ENCODE measurements around the gene PSMG4. TPM values are rescaled to one million over a fixed set of nuclear protein-coding genes. Genes with fewer than 3 reads are reported as not detected.

PSMG4 gene
- total and polyA plus RNA-seq, 2 donors from 2014 or later, result 24.9 to 36.8 TPM

DNA sequence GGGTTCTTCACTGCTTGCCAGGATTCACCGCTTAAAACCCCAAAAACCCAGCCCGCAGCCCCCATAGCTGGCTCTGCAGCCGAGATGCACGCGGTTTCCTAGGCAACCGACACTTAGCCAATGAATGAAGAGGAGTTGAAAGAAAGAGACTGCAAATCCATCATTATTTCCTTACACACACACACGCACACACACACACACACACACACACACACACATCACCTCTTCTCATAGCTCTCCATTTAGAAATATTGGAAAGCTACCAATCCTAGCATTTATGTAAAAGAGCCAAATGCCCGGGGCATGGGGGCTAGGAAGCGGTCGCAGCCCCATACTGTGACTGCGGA, 27.9 kb upstream of the PSMG4 start:
- Histone ChIP-seq H3K9me3 (ENCODE audit: control insufficient read depth in 2 of 3, insufficient read depth in 1 of 3, low read length in 3 of 3) (no peaks in the 10 kb centered on the region), H3K36me3 (ENCODE audit: control insufficient read depth in 2 of 3, insufficient read depth in 3 of 3, low read length in 3 of 3) (no peaks in the 10 kb centered on the region), H3K27ac (ENCODE audit: low read depth in 2 of 2, low read length in 2 of 2) (peak overlapping the region; percentile 59 to 86), H3K9ac (ENCODE audit: low read length in 3 of 3) (peak overlapping the region; percentile 20 to 80 (median 21)), H3K27me3 (ENCODE audit: control insufficient read depth, insufficient read depth, low read length) (peaks cover 14% of the 10 kb centered on the region), H3K4me1 (ENCODE audit: control insufficient read depth in 2 of 3, insufficient read depth in 2 of 3, low read depth in 1 of 3, low read length in 3 of 3) (peaks cover 0 to 29% (median 11%) of the 10 kb centered on the region in 3 donors), H3K4me3 (ENCODE audit: low read length in 3 of 3) (peak overlapping the region; percentile 71 to 92 (median 72))
- peak in 4 of 5 donors; percentile 80 to 92 (median 86) for DNase-seq
- intact Hi-C loops (cut with DNase I), result no loop called here
- no peak for TF ChIP-seq CTCF (IDR thresholded peaks at IDR 0.05; ENCODE audit: borderline replicate concordance, extremely low read depth, insufficient read depth)
- no peak for FAIRE-seq

- peak overlapping the region; percentile 59 to 86 for H3K27ac ChIP-seq (ENCODE audit: low read depth in 2 of 2, low read length in 2 of 2)
- peaks cover 13% of the 10 kb centered on the region for H3K27me3 ChIP-seq (ENCODE audit: control insufficient read depth, insufficient read depth, low read length)
- H3K9ac ChIP-seq (ENCODE audit: low read length in 3 of 3), result peak overlapping the region; percentile 52 to 80 (median 66)
- intact Hi-C loops (cut with DNase I), result no loop called here
- peak overlapping the region; percentile 71 to 92 (median 72) for H3K4me3 ChIP-seq (ENCODE audit: low read length in 3 of 3)
- FAIRE-seq (no peak), DNase-seq (peak; percentile 87 to 97 (median 95))
- no peaks in the 10 kb centered on the region for H3K36me3 ChIP-seq (ENCODE audit: control insufficient read depth in 2 of 3, insufficient read depth in 3 of 3, low read length in 3 of 3)
- peaks cover 0 to 29% (median 11%) of the 10 kb centered on the region in 3 donors for H3K4me1 ChIP-seq (ENCODE audit: control insufficient read depth in 2 of 3, insufficient read depth in 2 of 3, low read depth in 1 of 3, low read length in 3 of 3)
- H3K9me3 ChIP-seq (ENCODE audit: control insufficient read depth in 2 of 3, insufficient read depth in 1 of 3, low read length in 3 of 3), result no peaks in the 10 kb centered on the region
- TF ChIP-seq CTCF (IDR thresholded peaks at IDR 0.05; ENCODE audit: borderline replicate concordance, extremely low read depth, insufficient read depth), result no peak
Measured at GRCh38 chr6:3231247-3232016, 27.3 kb upstream of the PSMG4 start.

DNA sequence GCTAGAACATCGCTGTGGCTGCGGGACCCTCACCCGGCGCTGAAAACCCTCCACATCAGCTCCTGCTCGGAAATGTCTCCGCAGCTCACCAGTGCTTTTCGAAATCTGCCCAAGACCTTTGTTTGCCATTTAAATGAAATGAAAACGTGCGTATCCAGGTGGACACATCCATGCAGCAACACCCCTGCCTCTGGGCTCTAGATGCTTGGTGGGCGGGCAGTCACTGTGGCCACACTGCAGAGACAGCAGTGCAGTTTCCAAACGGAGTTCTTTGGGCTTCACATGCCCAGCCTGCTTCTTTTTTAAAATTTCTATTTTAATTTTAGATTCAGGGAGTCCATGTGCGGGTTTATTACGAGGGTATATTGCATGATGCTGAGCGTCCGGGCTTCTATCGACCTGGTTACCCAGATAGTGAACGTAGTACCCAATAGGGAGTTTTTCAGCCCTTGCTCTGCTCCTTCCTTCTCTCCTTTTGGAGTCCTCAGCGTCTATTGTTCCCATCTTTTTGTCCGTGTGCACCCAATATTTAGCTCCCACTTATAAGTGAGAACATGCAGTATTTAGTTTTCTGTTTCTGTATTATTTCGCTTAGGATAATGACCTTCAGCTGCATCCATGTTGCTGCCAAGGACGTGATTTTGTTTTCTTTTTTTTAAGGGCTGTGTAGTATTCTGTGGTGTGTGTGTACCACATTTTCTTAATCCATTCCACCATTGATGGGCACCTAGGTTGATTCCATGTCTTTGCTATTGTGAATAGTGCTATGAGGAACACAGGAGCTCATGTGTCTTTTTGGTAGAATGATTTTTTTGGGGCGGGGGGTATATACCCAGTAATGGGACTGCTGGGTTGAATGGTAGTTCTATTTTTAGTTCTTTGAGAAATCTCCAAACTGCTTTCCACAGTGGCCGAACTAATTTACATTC, 26.5 kb upstream of the PSMG4 start:
- H3K27ac ChIP-seq (ENCODE audit: low read depth in 2 of 2, low read length in 2 of 2), result peak overlapping the region in 1 of 2 donors; percentile 59
- no peaks in the 10 kb centered on the region for H3K36me3 ChIP-seq (ENCODE audit: control insufficient read depth in 2 of 3, insufficient read depth in 3 of 3, low read length in 3 of 3)
- no peak for TF ChIP-seq CTCF (IDR thresholded peaks at IDR 0.05; ENCODE audit: borderline replicate concordance, extremely low read depth, insufficient read depth)
- H3K4me1 ChIP-seq (ENCODE audit: control insufficient read depth in 2 of 3, insufficient read depth in 2 of 3, low read depth in 1 of 3, low read length in 3 of 3), result peaks cover 0 to 23% (median 6%) of the 10 kb centered on the region in 3 donors
- peak in 2 of 5 donors; percentile 51 to 75 for DNase-seq
- intact Hi-C loops (cut with DNase I), result no loop called here
- H3K9ac ChIP-seq (ENCODE audit: low read length in 3 of 3), result peak overlapping the region; percentile 52 to 80 (median 66)
- H3K4me3 ChIP-seq (ENCODE audit: low read length in 3 of 3), result peak overlapping the region; percentile 71 to 92 (median 72)
- H3K27me3 ChIP-seq (ENCODE audit: control insufficient read depth, insufficient read depth, low read length), result peaks cover 11% of the 10 kb centered on the region
- H3K9me3 ChIP-seq (ENCODE audit: control insufficient read depth in 2 of 3, insufficient read depth in 1 of 3, low read length in 3 of 3), result no peaks in the 10 kb centered on the region
- FAIRE-seq, result no peak

All from kidney (tissue), 14 donors.